GM19372 (cell line): ENCODE results near the gene CEP250.
"Not testable (repeated sequence)": the region's sequence is repeated elsewhere in the genome, so short reads cannot be mapped to it uniquely, and the experiment has no call there.

ENCODE experiments used
- ATAC-seq: cut with Tn5 transposase; IDR thresholded peaks from one replicate; pipeline ENCODE4 v1.9.1; 2021; ENCODE audit warnings: mild to moderate bottlenecking, low read depth, moderate library complexity; ENCODE audit not compliant: unreplicated experiment

The CEP250 gene

GRCh38 chr20:35515949-35516645, 60.7 kb downstream of the CEP250 start:
- ATAC-seq, result no peak

- no peak for ATAC-seq
Measured at GRCh38 chr20:35517125-35517524, 61.7 kb downstream of the CEP250 start.

GRCh38 chr20:35517767-35518166, 62.4 kb downstream of the CEP250 start:
- not testable (repeated sequence) for ATAC-seq

- ATAC-seq, result no peak
Measured at GRCh38 chr20:35518955-35519354, 63.6 kb downstream of the CEP250 start.

- ATAC-seq, result no peak
Measured at GRCh38 chr20:35523298-35523888, 68.0 kb downstream of the CEP250 start.

- ATAC-seq, result no peak
Measured at GRCh38 chr20:35525639-35526038, 70.2 kb downstream of the CEP250 start.

GRCh38 chr20:35527122-35527769, 71.8 kb downstream of the CEP250 start:
- no peak for ATAC-seq

GRCh38 chr20:35529552-35529951, 74.2 kb downstream of the CEP250 start, which contains the start of gene C20orf173:
C20orf173 (minus strand) TSS chr20:35529652; CDS start chr20:35529373, 279 bp downstream.
- ATAC-seq, result no peak

- no peak for ATAC-seq
Measured at GRCh38 chr20:35539756-35540212, 84.4 kb downstream of the CEP250 start.

GRCh38 chr20:35541118-35541782, 85.9 kb downstream of the CEP250 start:
- no peak for ATAC-seq

GRCh38 chr20:35541783-35542662, 86.6 kb downstream of the CEP250 start, which contains the start of gene ERGIC3:
ERGIC3 (plus strand) TSS chr20:35542078; CDS start chr20:35542098, 20 bp downstream.
- peak; percentile 99 for ATAC-seq

GRCh38 chr20:35542990-35543389, 87.6 kb downstream of the CEP250 start:
- ATAC-seq, result no peak

- no peak for ATAC-seq
Measured at GRCh38 chr20:35544436-35544835, 89.0 kb downstream of the CEP250 start.

GRCh38 chr20:35544941-35545340, 89.5 kb downstream of the CEP250 start:
- not testable (repeated sequence) for ATAC-seq

- ATAC-seq, result no peak
Measured at GRCh38 chr20:35546127-35546526, 90.7 kb downstream of the CEP250 start.

GRCh38 chr20:35547329-35547728, 91.9 kb downstream of the CEP250 start:
- no peak for ATAC-seq

GRCh38 chr20:35551503-35551902, 96.1 kb downstream of the CEP250 start:
- no peak for ATAC-seq

GRCh38 chr20:35552914-35553313, 97.5 kb downstream of the CEP250 start:
- no peak for ATAC-seq

- ATAC-seq, result not testable (repeated sequence)
Measured at GRCh38 chr20:35555461-35555860, 100.1 kb downstream of the CEP250 start.
